WTC11 (cell line): ENCODE results near the gene TOMM40L. TPM values are rescaled to one million over a fixed set of nuclear protein-coding genes. Genes with fewer than 3 reads are reported as not detected.
A peak's percentile ranks its signal among the peaks of the same experiment; 100 is the strongest.

ENCODE experiments used
- ATAC-seq: fragments of 200-7000 bp; cut with Tn5 transposase; 2 replicates; pipeline ENCODE4 v1.10.0; 2021; ENCODE audit warnings: mild to moderate bottlenecking, moderate library complexity
- CTCF ChIA-PET: fragments of 300-600 bp; sonication (Branson Sonifier 250); formaldehyde crosslinking; loops from one replicate; lab custom pipeline; 2021; ENCODE audit warnings: antibody characterized with exemption; lab: Charles Lee
- POLR2A ChIA-PET: fragments of 350-600 bp; sonication (Branson Sonifier 250); formaldehyde crosslinking; loops from one replicate; lab custom pipeline; 2021; ENCODE audit warnings: antibody characterized with exemption; lab: Charles Lee
- DNase-seq: peaks from one replicate; pipeline ENCODE4 v3.0.0; 2021; ENCODE audit warnings: low spot score
- H3K27ac Mint-ChIP-seq: 2 replicates; pipeline ENCODE4 v1.8.0; 2021; ENCODE audit warnings: mixed read lengths
- H3K27me3 Mint-ChIP-seq: 2 replicates; pipeline ENCODE4 v1.8.0; 2021; ENCODE audit warnings: low read depth, mild to moderate bottlenecking, moderate library complexity, mixed read lengths
- H3K36me3 Mint-ChIP-seq: 2 replicates; pipeline ENCODE4 v1.8.0; 2021; ENCODE audit warnings: mixed read lengths
- H3K4me1 Mint-ChIP-seq: 2 replicates; pipeline ENCODE4 v1.8.0; 2022; ENCODE audit warnings: mixed read lengths
- H3K4me3 Mint-ChIP-seq: 2 replicates; pipeline ENCODE4 v1.8.0; 2021; ENCODE audit warnings: mild to moderate bottlenecking, moderate library complexity, mixed read lengths
- H3K9me3 Mint-ChIP-seq: 2 replicates; pipeline ENCODE4 v1.8.0; 2021; ENCODE audit warnings: mixed read lengths
- AR ChIP-seq: fragments of 250-450 bp; sonication (Bioruptor Pico); IDR thresholded peaks from 2 replicates; pipeline ENCODE4 v1.9.0; 2021; ENCODE audit warnings: mild to moderate bottlenecking
- MLX ChIP-seq: sonication (generic); formaldehyde crosslinking; IDR thresholded peaks from 2 replicates; pipeline ENCODE4 v1.8.1; 2023; ENCODE audit warnings: mild to moderate bottlenecking, missing genetic modification reagents, moderate library complexity
- RORB ChIP-seq: fragments of 250-450 bp; sonication (Bioruptor Pico); IDR thresholded peaks from 2 replicates; pipeline ENCODE4 v1.9.0; 2021; ENCODE audit warnings: mild to moderate bottlenecking
- TEAD4 ChIP-seq: sonication (generic); formaldehyde crosslinking; IDR thresholded peaks from 2 replicates; pipeline ENCODE4 v1.8.0; 2022; ENCODE audit warnings: mild to moderate bottlenecking, missing genetic modification reagents
- ZNF121 ChIP-seq: sonication (generic); formaldehyde crosslinking; IDR thresholded peaks from 2 replicates; pipeline ENCODE4 v1.8.0; 2023; ENCODE audit warnings: missing genetic modification reagents
- ZNF232 ChIP-seq: sonication (generic); formaldehyde crosslinking; IDR thresholded peaks from 2 replicates; pipeline ENCODE4 v1.8.0; 2022; ENCODE audit warnings: mild to moderate bottlenecking, missing genetic modification reagents
- total RNA-seq: library from RNA; stranded (reverse); gene quantifications from 3 replicates; pipeline ENCODE4 v1.2.3, GENCODE V29; 2021
- TF ChIP-seq, protein P1 (sequence below): sonication (generic); formaldehyde crosslinking; IDR thresholded peaks from 2 replicates; pipeline ENCODE4 v1.8.0; 2023; ENCODE audit warnings: mild to moderate bottlenecking, missing genetic modification reagents
- TF ChIP-seq, protein P2 (sequence below): sonication (generic); formaldehyde crosslinking; IDR thresholded peaks from 2 replicates; pipeline ENCODE4 v1.8.1; 2022; ENCODE audit warnings: mild to moderate bottlenecking, missing genetic modification reagents, moderate library complexity, borderline replicate concordance
- TF ChIP-seq, protein P3 (sequence below): sonication (generic); formaldehyde crosslinking; IDR thresholded peaks from 2 replicates; pipeline ENCODE4 v1.8.0; 2022; ENCODE audit warnings: mild to moderate bottlenecking, missing genetic modification reagents
- TF ChIP-seq, protein P4 (sequence below): sonication (generic); formaldehyde crosslinking; IDR thresholded peaks from 2 replicates; pipeline ENCODE4 v1.8.1; 2022; ENCODE audit warnings: low read depth, mild to moderate bottlenecking, moderate library complexity, missing genetic modification reagents, borderline replicate concordance
- TF ChIP-seq, protein P5 (sequence below): sonication (generic); formaldehyde crosslinking; IDR thresholded peaks from 2 replicates; pipeline ENCODE4 v1.8.0; 2022; ENCODE audit warnings: mild to moderate bottlenecking, missing genetic modification reagents
- TF ChIP-seq, protein P6 (sequence below): sonication (generic); formaldehyde crosslinking; IDR thresholded peaks from 2 replicates; pipeline ENCODE4 v1.8.1; 2023; ENCODE audit warnings: mild to moderate bottlenecking, missing genetic modification reagents, borderline replicate concordance

The TOMM40L gene
- total RNA-seq, 1 experiment from 2014 or later = 16.9 TPM

DNA sequence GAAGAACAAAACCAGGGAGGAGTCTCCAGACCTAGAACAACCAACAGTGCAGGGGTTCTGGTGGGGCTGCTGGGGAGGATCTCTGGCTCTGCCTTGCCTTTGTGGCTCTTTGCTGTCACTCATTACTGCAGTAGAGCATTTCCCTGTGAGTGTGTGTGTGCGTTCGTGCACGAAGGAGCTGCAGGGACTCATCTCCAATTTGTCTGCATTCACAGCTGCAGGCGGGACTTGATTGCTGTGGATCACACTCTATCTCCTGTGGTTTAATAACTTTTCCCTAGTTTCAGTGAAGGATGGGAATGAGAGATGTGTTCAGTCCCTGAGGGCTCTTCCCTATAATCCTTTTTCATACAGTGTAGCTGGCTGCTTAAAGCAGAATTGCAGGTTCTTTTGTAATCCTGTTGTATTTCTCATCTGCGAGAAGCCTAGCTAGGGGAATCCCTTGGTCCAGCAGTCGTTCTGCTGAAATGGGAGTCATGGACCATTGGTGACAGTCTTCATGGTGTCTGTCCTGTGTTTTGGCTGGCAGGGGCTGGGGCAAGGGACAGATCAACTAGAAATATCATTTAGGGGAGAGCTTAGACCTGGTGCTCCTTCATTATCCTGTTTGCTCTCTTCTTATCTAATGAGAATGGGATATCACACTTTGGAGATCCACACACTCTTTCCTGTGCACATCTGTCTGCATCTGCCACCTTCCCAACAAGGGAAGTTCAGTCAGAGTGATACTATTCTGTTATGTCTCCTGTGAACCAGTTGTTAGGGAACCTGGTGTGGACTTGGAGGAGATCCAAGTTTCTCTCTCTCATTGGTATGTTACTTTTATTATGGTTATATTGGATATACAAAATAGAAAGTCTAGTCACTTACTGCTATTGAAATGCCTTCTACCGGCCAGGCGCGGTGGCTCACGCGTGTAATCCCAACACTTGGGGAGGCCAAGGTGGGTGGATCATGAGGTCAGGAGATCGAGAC is 35.7 kb downstream of the TOMM40L start:
- Mint-ChIP-seq H3K36me3 (peaks cover 19% of the 10 kb centered on the region), H3K4me1 (peaks cover 27% of the 10 kb centered on the region), H3K27ac (no peak overlapping the region), H3K4me3 (no peak overlapping the region), H3K9me3 (peaks cover 19% of the 10 kb centered on the region), H3K27me3 (peaks cover 68% of the 10 kb centered on the region)
- CTCF ChIA-PET = interaction anchor here (0.5 to 1.8 kb wide), 5 partner anchors 29 to 1115 kb away, joined by 3 to 6 read pairs (median 3); no protein-coding TSS in a partner anchor
- ATAC-seq (no peak), DNase-seq (no peak)
- POLR2A ChIA-PET = no interaction called here
- TF ChIP-seq ZNF232 (CRISPR knock-in tag) = no peak
- TF ChIP-seq RORB (CRISPR knock-in tag) = no peak
- TF ChIP-seq, protein P1, sequence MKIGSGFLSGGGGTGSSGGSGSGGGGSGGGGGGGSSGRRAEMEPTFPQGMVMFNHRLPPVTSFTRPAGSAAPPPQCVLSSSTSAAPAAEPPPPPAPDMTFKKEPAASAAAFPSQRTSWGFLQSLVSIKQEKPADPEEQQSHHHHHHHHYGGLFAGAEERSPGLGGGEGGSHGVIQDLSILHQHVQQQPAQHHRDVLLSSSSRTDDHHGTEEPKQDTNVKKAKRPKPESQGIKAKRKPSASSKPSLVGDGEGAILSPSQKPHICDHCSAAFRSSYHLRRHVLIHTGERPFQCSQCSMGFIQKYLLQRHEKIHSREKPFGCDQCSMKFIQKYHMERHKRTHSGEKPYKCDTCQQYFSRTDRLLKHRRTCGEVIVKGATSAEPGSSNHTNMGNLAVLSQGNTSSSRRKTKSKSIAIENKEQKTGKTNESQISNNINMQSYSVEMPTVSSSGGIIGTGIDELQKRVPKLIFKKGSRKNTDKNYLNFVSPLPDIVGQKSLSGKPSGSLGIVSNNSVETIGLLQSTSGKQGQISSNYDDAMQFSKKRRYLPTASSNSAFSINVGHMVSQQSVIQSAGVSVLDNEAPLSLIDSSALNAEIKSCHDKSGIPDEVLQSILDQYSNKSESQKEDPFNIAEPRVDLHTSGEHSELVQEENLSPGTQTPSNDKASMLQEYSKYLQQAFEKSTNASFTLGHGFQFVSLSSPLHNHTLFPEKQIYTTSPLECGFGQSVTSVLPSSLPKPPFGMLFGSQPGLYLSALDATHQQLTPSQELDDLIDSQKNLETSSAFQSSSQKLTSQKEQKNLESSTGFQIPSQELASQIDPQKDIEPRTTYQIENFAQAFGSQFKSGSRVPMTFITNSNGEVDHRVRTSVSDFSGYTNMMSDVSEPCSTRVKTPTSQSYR (CRISPR knock-in tag) = no peak

DNA sequence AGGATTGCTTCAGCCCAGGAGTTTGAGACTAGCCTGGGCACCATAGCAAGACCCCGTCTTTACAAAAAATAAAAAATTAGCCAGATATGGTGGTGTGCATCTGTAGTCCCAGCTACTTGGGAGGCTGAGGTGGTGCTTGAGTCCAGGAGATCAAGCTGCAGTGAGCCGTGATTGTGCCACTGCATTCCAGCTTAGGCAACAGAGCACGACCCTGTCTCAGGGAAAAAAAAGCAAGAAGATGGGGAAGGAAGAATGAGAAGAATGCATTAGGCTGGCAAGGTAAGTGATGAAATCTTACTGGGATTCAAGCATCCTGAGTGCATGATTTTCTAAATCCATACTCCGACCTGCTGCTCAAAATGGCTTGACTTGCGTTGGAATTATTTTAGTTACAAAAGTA is 39.4 kb downstream of the TOMM40L start:
- CTCF ChIA-PET = interaction anchor here (1.2 to 3.3 kb wide), 3 partner anchors 26 to 40 kb away, joined by 4 to 18 read pairs (median 6); partner anchors contain the start of gene TOMM40L
- DNase-seq (no peak), ATAC-seq (no peak)
- H3K4me3 Mint-ChIP-seq = no peak overlapping the region
- H3K36me3 Mint-ChIP-seq = no peaks in the 10 kb centered on the region
- H3K27ac Mint-ChIP-seq = no peak overlapping the region
- H3K9me3 Mint-ChIP-seq = no peaks in the 10 kb centered on the region
- peaks cover 24% of the 10 kb centered on the region for H3K4me1 Mint-ChIP-seq
- H3K27me3 Mint-ChIP-seq = peaks cover 31% of the 10 kb centered on the region
- POLR2A ChIA-PET = no interaction called here
- TF ChIP-seq ZNF121 (CRISPR knock-in tag) = peak; percentile 13; the same call in 1 of the 2 replicates
- no peak for TF ChIP-seq AR (CRISPR knock-in tag)
- TF ChIP-seq, protein P2, sequence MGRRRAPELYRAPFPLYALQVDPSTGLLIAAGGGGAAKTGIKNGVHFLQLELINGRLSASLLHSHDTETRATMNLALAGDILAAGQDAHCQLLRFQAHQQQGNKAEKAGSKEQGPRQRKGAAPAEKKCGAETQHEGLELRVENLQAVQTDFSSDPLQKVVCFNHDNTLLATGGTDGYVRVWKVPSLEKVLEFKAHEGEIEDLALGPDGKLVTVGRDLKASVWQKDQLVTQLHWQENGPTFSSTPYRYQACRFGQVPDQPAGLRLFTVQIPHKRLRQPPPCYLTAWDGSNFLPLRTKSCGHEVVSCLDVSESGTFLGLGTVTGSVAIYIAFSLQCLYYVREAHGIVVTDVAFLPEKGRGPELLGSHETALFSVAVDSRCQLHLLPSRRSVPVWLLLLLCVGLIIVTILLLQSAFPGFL (CRISPR knock-in tag) = no peak
- TF ChIP-seq, protein P3, sequence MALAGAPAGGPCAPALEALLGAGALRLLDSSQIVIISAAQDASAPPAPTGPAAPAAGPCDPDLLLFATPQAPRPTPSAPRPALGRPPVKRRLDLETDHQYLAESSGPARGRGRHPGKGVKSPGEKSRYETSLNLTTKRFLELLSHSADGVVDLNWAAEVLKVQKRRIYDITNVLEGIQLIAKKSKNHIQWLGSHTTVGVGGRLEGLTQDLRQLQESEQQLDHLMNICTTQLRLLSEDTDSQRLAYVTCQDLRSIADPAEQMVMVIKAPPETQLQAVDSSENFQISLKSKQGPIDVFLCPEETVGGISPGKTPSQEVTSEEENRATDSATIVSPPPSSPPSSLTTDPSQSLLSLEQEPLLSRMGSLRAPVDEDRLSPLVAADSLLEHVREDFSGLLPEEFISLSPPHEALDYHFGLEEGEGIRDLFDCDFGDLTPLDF (CRISPR knock-in tag) = no peak

DNA sequence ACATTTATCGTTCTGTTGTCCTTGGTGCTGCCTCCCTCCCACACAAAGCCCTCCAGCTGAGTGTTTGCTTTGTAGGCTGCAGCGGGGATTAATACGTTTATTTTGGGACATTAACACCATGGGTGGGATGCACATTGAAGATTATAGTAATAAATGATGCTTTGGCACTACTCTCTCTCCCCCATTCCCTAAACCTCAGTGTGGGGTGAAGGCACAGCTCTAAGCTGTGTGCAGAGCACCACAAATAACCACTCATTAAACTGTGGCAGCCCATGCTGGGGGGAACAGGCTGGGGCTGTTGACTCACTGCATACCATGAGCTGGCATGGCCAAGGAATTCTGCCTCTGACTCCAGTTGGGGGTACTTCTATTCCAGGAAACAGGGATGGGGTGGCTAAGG is 40.3 kb downstream of the TOMM40L start:
- ATAC-seq (no peak; the same call in 1 of the 2 replicates), DNase-seq (no peak)
- no peak overlapping the region for H3K27ac Mint-ChIP-seq
- CTCF ChIA-PET = interaction anchor here (0.8 to 3.3 kb wide), 5 partner anchors 25 to 40 kb away, joined by 3 to 18 read pairs (median 4); partner anchors contain the start of gene TOMM40L
- POLR2A ChIA-PET = no interaction called here
- no peak overlapping the region for H3K4me3 Mint-ChIP-seq
- no peaks in the 10 kb centered on the region for H3K9me3 Mint-ChIP-seq
- H3K27me3 Mint-ChIP-seq = peaks cover 22% of the 10 kb centered on the region
- no peaks in the 10 kb centered on the region for H3K36me3 Mint-ChIP-seq
- peaks cover 15% of the 10 kb centered on the region for H3K4me1 Mint-ChIP-seq
- TF ChIP-seq, protein P4, sequence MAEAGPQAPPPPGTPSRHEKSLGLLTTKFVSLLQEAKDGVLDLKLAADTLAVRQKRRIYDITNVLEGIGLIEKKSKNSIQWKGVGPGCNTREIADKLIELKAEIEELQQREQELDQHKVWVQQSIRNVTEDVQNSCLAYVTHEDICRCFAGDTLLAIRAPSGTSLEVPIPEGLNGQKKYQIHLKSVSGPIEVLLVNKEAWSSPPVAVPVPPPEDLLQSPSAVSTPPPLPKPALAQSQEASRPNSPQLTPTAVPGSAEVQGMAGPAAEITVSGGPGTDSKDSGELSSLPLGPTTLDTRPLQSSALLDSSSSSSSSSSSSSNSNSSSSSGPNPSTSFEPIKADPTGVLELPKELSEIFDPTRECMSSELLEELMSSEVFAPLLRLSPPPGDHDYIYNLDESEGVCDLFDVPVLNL (CRISPR knock-in tag) = no peak
- TF ChIP-seq, protein P5, sequence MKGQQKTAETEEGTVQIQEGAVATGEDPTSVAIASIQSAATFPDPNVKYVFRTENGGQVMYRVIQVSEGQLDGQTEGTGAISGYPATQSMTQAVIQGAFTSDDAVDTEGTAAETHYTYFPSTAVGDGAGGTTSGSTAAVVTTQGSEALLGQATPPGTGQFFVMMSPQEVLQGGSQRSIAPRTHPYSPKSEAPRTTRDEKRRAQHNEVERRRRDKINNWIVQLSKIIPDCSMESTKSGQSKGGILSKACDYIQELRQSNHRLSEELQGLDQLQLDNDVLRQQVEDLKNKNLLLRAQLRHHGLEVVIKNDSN = no peak
- TF ChIP-seq TEAD4 (CRISPR knock-in tag) = no peak
- TF ChIP-seq, protein P6, sequence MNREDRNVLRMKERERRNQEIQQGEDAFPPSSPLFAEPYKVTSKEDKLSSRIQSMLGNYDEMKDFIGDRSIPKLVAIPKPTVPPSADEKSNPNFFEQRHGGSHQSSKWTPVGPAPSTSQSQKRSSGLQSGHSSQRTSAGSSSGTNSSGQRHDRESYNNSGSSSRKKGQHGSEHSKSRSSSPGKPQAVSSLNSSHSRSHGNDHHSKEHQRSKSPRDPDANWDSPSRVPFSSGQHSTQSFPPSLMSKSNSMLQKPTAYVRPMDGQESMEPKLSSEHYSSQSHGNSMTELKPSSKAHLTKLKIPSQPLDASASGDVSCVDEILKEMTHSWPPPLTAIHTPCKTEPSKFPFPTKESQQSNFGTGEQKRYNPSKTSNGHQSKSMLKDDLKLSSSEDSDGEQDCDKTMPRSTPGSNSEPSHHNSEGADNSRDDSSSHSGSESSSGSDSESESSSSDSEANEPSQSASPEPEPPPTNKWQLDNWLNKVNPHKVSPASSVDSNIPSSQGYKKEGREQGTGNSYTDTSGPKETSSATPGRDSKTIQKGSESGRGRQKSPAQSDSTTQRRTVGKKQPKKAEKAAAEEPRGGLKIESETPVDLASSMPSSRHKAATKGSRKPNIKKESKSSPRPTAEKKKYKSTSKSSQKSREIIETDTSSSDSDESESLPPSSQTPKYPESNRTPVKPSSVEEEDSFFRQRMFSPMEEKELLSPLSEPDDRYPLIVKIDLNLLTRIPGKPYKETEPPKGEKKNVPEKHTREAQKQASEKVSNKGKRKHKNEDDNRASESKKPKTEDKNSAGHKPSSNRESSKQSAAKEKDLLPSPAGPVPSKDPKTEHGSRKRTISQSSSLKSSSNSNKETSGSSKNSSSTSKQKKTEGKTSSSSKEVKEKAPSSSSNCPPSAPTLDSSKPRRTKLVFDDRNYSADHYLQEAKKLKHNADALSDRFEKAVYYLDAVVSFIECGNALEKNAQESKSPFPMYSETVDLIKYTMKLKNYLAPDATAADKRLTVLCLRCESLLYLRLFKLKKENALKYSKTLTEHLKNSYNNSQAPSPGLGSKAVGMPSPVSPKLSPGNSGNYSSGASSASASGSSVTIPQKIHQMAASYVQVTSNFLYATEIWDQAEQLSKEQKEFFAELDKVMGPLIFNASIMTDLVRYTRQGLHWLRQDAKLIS (CRISPR knock-in tag) = no peak
- TF ChIP-seq MLX (CRISPR knock-in tag) = no peak
